Measurements from ENCODE around the gene CCDC51.

DNA sequence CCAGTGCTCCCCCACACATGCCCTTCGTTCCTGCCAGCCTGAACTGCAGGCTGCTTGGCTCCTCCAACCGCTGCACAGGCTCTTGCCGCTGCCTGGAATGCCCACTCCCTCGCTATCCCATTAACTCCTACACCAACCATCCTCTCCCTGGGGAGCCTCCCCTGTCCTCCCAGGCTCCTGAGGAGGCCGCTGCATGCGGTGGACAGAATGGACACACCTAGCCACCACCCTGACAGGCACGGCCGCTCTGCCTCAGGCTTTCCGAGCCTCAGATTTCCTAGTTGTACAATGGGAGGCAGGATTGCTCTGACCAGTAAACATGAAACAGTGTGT lies 12.3 kb downstream of the CCDC51 start:
- TF ChIP-seq, protein P1, sequence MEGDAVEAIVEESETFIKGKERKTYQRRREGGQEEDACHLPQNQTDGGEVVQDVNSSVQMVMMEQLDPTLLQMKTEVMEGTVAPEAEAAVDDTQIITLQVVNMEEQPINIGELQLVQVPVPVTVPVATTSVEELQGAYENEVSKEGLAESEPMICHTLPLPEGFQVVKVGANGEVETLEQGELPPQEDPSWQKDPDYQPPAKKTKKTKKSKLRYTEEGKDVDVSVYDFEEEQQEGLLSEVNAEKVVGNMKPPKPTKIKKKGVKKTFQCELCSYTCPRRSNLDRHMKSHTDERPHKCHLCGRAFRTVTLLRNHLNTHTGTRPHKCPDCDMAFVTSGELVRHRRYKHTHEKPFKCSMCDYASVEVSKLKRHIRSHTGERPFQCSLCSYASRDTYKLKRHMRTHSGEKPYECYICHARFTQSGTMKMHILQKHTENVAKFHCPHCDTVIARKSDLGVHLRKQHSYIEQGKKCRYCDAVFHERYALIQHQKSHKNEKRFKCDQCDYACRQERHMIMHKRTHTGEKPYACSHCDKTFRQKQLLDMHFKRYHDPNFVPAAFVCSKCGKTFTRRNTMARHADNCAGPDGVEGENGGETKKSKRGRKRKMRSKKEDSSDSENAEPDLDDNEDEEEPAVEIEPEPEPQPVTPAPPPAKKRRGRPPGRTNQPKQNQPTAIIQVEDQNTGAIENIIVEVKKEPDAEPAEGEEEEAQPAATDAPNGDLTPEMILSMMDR (IDR thresholded peaks at IDR 0.05), result no peak
- no peak for TF ChIP-seq POLR2A (IDR thresholded peaks at IDR 0.05)
